ENCODE measurements around the gene SYTL5.

SYTL5 gene

GRCh38 chrX:38151441-38151840, 145.1 kb downstream of the SYTL5 start:
- Histone ChIP-seq H3K27me3 (ENCODE audit: control insufficient read depth in 5 of 5, insufficient read depth in 4 of 5, low read length in 5 of 5) (peaks cover 0 to 10% (median 5%) of the 10 kb centered on the region in 5 donors), H3K9me3 (ENCODE audit: control insufficient read depth in 5 of 5, low read length in 5 of 5) (no peaks in the 10 kb centered on the region), H3K4me1 (ENCODE audit: control insufficient read depth in 5 of 5, insufficient read depth in 5 of 5, low read length in 5 of 5) (peaks cover 0 to 16% (median 0%) of the 10 kb centered on the region in 5 donors), H3K9ac (ENCODE audit: low read length in 5 of 5) (no peak overlapping the region), H3K27ac (ENCODE audit: low read depth, low read length) (no peak overlapping the region), H3K36me3 (ENCODE audit: control insufficient read depth in 5 of 5, insufficient read depth in 5 of 5, low read length in 5 of 5) (peaks cover 0 to 4% (median 2%) of the 10 kb centered on the region in 5 donors), H3K4me3 (ENCODE audit: low read depth in 1 of 5, low read length in 5 of 5) (no peak overlapping the region)

GRCh38 chrX:38154340-38154739, 148.0 kb downstream of the SYTL5 start:
- Histone ChIP-seq H3K27me3 (ENCODE audit: control insufficient read depth in 5 of 5, insufficient read depth in 4 of 5, low read length in 5 of 5) (peaks cover 0 to 10% (median 5%) of the 10 kb centered on the region in 5 donors), H3K4me1 (ENCODE audit: control insufficient read depth in 5 of 5, insufficient read depth in 5 of 5, low read length in 5 of 5) (peaks cover 0 to 9% (median 0%) of the 10 kb centered on the region in 5 donors), H3K27ac (ENCODE audit: low read depth, low read length) (no peak overlapping the region), H3K36me3 (ENCODE audit: control insufficient read depth in 5 of 5, insufficient read depth in 5 of 5, low read length in 5 of 5) (peaks cover 0 to 11% (median 4%) of the 10 kb centered on the region in 5 donors), H3K4me3 (ENCODE audit: low read depth in 1 of 5, low read length in 5 of 5) (no peak overlapping the region), H3K9ac (ENCODE audit: low read length in 5 of 5) (no peak overlapping the region), H3K9me3 (ENCODE audit: control insufficient read depth in 5 of 5, low read length in 5 of 5) (no peaks in the 10 kb centered on the region)

- peaks cover 0 to 9% (median 0%) of the 10 kb centered on the region in 5 donors for H3K4me1 ChIP-seq (ENCODE audit: control insufficient read depth in 5 of 5, insufficient read depth in 5 of 5, low read length in 5 of 5)
- H3K4me3 ChIP-seq (ENCODE audit: low read depth in 1 of 5, low read length in 5 of 5) = no peak overlapping the region
- H3K27me3 ChIP-seq (ENCODE audit: control insufficient read depth in 5 of 5, insufficient read depth in 4 of 5, low read length in 5 of 5) = peaks cover 0 to 10% (median 5%) of the 10 kb centered on the region in 5 donors
- H3K27ac ChIP-seq (ENCODE audit: low read depth, low read length) = no peak overlapping the region
- no peaks in the 10 kb centered on the region for H3K9me3 ChIP-seq (ENCODE audit: control insufficient read depth in 5 of 5, low read length in 5 of 5)
- H3K9ac ChIP-seq (ENCODE audit: low read length in 5 of 5) = no peak overlapping the region
- H3K36me3 ChIP-seq (ENCODE audit: control insufficient read depth in 5 of 5, insufficient read depth in 5 of 5, low read length in 5 of 5) = peaks cover 0 to 11% (median 4%) of the 10 kb centered on the region in 5 donors
Observed at GRCh38 chrX:38154818-38155217, 148.5 kb downstream of the SYTL5 start.

GRCh38 chrX:38156838-38157237, 150.5 kb downstream of the SYTL5 start:
- peaks cover 0 to 16% (median 3%) of the 10 kb centered on the region in 5 donors for H3K27me3 ChIP-seq (ENCODE audit: control insufficient read depth in 5 of 5, insufficient read depth in 4 of 5, low read length in 5 of 5)
- H3K9me3 ChIP-seq (ENCODE audit: control insufficient read depth in 5 of 5, low read length in 5 of 5) = no peaks in the 10 kb centered on the region
- no peak overlapping the region for H3K4me3 ChIP-seq (ENCODE audit: low read depth in 1 of 5, low read length in 5 of 5)
- no peak overlapping the region for H3K9ac ChIP-seq (ENCODE audit: low read length in 5 of 5)
- no peak overlapping the region for H3K27ac ChIP-seq (ENCODE audit: low read depth, low read length)
- H3K36me3 ChIP-seq (ENCODE audit: control insufficient read depth in 5 of 5, insufficient read depth in 5 of 5, low read length in 5 of 5) = peaks cover 0 to 12% (median 4%) of the 10 kb centered on the region in 5 donors
- peaks cover 0 to 9% (median 0%) of the 10 kb centered on the region in 5 donors for H3K4me1 ChIP-seq (ENCODE audit: control insufficient read depth in 5 of 5, insufficient read depth in 5 of 5, low read length in 5 of 5)

- no peak overlapping the region for H3K4me3 ChIP-seq (ENCODE audit: low read depth in 1 of 5, low read length in 5 of 5)
- H3K4me1 ChIP-seq (ENCODE audit: control insufficient read depth in 5 of 5, insufficient read depth in 5 of 5, low read length in 5 of 5) = peaks cover 0 to 3% (median 0%) of the 10 kb centered on the region in 5 donors
- H3K27ac ChIP-seq (ENCODE audit: low read depth, low read length) = no peak overlapping the region
- H3K9ac ChIP-seq (ENCODE audit: low read length in 5 of 5) = no peak overlapping the region
- H3K36me3 ChIP-seq (ENCODE audit: control insufficient read depth in 5 of 5, insufficient read depth in 5 of 5, low read length in 5 of 5) = peaks cover 0 to 8% (median 0%) of the 10 kb centered on the region in 5 donors
- H3K9me3 ChIP-seq (ENCODE audit: control insufficient read depth in 5 of 5, low read length in 5 of 5) = no peaks in the 10 kb centered on the region
- peaks cover 0 to 7% (median 3%) of the 10 kb centered on the region in 5 donors for H3K27me3 ChIP-seq (ENCODE audit: control insufficient read depth in 5 of 5, insufficient read depth in 4 of 5, low read length in 5 of 5)
Observed at GRCh38 chrX:38163193-38163592, 156.8 kb downstream of the SYTL5 start.

GRCh38 chrX:38165023-38165422, 158.7 kb downstream of the SYTL5 start:
- Histone ChIP-seq H3K9me3 (ENCODE audit: control insufficient read depth in 5 of 5, low read length in 5 of 5) (no peaks in the 10 kb centered on the region), H3K4me1 (ENCODE audit: control insufficient read depth in 5 of 5, insufficient read depth in 5 of 5, low read length in 5 of 5) (peaks cover 0 to 3% (median 0%) of the 10 kb centered on the region in 5 donors), H3K4me3 (ENCODE audit: low read depth in 1 of 5, low read length in 5 of 5) (no peak overlapping the region), H3K9ac (ENCODE audit: low read length in 5 of 5) (no peak overlapping the region), H3K36me3 (ENCODE audit: control insufficient read depth in 5 of 5, insufficient read depth in 5 of 5, low read length in 5 of 5) (peaks cover 0 to 6% (median 0%) of the 10 kb centered on the region in 5 donors), H3K27me3 (ENCODE audit: control insufficient read depth in 5 of 5, insufficient read depth in 4 of 5, low read length in 5 of 5) (peaks cover 0 to 6% (median 3%) of the 10 kb centered on the region in 5 donors), H3K27ac (ENCODE audit: low read depth, low read length) (no peak overlapping the region)

GRCh38 chrX:38166478-38167083, 160.2 kb downstream of the SYTL5 start:
- Histone ChIP-seq H3K27ac (ENCODE audit: low read depth, low read length) (no peak overlapping the region), H3K9me3 (ENCODE audit: control insufficient read depth in 5 of 5, low read length in 5 of 5) (no peaks in the 10 kb centered on the region), H3K9ac (ENCODE audit: low read length in 5 of 5) (no peak overlapping the region), H3K4me3 (ENCODE audit: low read depth in 1 of 5, low read length in 5 of 5) (no peak overlapping the region), H3K36me3 (ENCODE audit: control insufficient read depth in 5 of 5, insufficient read depth in 5 of 5, low read length in 5 of 5) (peaks cover 0 to 10% (median 4%) of the 10 kb centered on the region in 5 donors), H3K27me3 (ENCODE audit: control insufficient read depth in 5 of 5, insufficient read depth in 4 of 5, low read length in 5 of 5) (peaks cover 2 to 5% (median 3%) of the 10 kb centered on the region in 5 donors), H3K4me1 (ENCODE audit: control insufficient read depth in 5 of 5, insufficient read depth in 5 of 5, low read length in 5 of 5) (peaks cover 0 to 3% (median 0%) of the 10 kb centered on the region in 5 donors)

GRCh38 chrX:38170556-38170955, 164.2 kb downstream of the SYTL5 start:
- Histone ChIP-seq H3K9me3 (ENCODE audit: control insufficient read depth in 5 of 5, low read length in 5 of 5) (no peaks in the 10 kb centered on the region), H3K27ac (ENCODE audit: low read depth, low read length) (no peak overlapping the region), H3K4me3 (ENCODE audit: low read depth in 1 of 5, low read length in 5 of 5) (no peak overlapping the region)

GRCh38 chrX:38172596-38172995, 166.2 kb downstream of the SYTL5 start:
- no peaks in the 10 kb centered on the region for H3K4me1 ChIP-seq (ENCODE audit: control insufficient read depth in 5 of 5, insufficient read depth in 5 of 5, low read length in 5 of 5)
- H3K4me3 ChIP-seq (ENCODE audit: low read depth in 1 of 5, low read length in 5 of 5) = no peak overlapping the region
- no peak overlapping the region for H3K27ac ChIP-seq (ENCODE audit: low read depth, low read length)
- H3K27me3 ChIP-seq (ENCODE audit: control insufficient read depth in 5 of 5, insufficient read depth in 4 of 5, low read length in 5 of 5) = peaks cover 0 to 15% (median 6%) of the 10 kb centered on the region in 5 donors
- no peaks in the 10 kb centered on the region for H3K9me3 ChIP-seq (ENCODE audit: control insufficient read depth in 5 of 5, low read length in 5 of 5)
- no peak overlapping the region for H3K9ac ChIP-seq (ENCODE audit: low read length in 5 of 5)
- peaks cover 0 to 18% (median 4%) of the 10 kb centered on the region in 5 donors for H3K36me3 ChIP-seq (ENCODE audit: control insufficient read depth in 5 of 5, insufficient read depth in 5 of 5, low read length in 5 of 5)

More at GRCh38 chrX:38170556-38170955, 164.2 kb downstream of the SYTL5 start:
- Histone ChIP-seq H3K9ac (ENCODE audit: low read length in 5 of 5) (no peak overlapping the region), H3K36me3 (ENCODE audit: control insufficient read depth in 5 of 5, insufficient read depth in 5 of 5, low read length in 5 of 5) (peaks cover 0 to 18% (median 4%) of the 10 kb centered on the region in 5 donors), H3K4me1 (ENCODE audit: control insufficient read depth in 5 of 5, insufficient read depth in 5 of 5, low read length in 5 of 5) (no peaks in the 10 kb centered on the region), H3K27me3 (ENCODE audit: control insufficient read depth in 5 of 5, insufficient read depth in 4 of 5, low read length in 5 of 5) (peaks cover 0 to 15% (median 6%) of the 10 kb centered on the region in 5 donors)

GRCh38 chrX:38175139-38175538, 168.8 kb downstream of the SYTL5 start:
- Histone ChIP-seq H3K27ac (ENCODE audit: low read depth, low read length) (no peak overlapping the region), H3K36me3 (ENCODE audit: control insufficient read depth in 5 of 5, insufficient read depth in 5 of 5, low read length in 5 of 5) (peaks cover 0 to 15% (median 3%) of the 10 kb centered on the region in 5 donors), H3K4me1 (ENCODE audit: control insufficient read depth in 5 of 5, insufficient read depth in 5 of 5, low read length in 5 of 5) (no peaks in the 10 kb centered on the region), H3K27me3 (ENCODE audit: control insufficient read depth in 5 of 5, insufficient read depth in 4 of 5, low read length in 5 of 5) (peaks cover 0 to 18% (median 6%) of the 10 kb centered on the region in 5 donors), H3K9ac (ENCODE audit: low read length in 5 of 5) (no peak overlapping the region), H3K4me3 (ENCODE audit: low read depth in 1 of 5, low read length in 5 of 5) (no peak overlapping the region), H3K9me3 (ENCODE audit: control insufficient read depth in 5 of 5, low read length in 5 of 5) (no peaks in the 10 kb centered on the region)

Measured in subcutaneous abdominal adipose tissue (tissue), 5 donors.